HG03558 (cell line): Measurements from ENCODE around the gene DEFB116.
"Not testable (repeated sequence)": the region's sequence is repeated elsewhere in the genome, so short reads cannot be mapped to it uniquely, and the experiment has no call there.

ENCODE experiments used
- ATAC-seq: cut with Tn5 transposase; IDR thresholded peaks from one replicate; pipeline ENCODE4 v1.9.1; 2021; ENCODE audit warnings: moderate number of reproducible peaks; ENCODE audit not compliant: unreplicated experiment; ENCODE audit errors: extremely low read depth

DEFB116 gene, protein sequence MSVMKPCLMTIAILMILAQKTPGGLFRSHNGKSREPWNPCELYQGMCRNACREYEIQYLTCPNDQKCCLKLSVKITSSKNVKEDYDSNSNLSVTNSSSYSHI

DNA sequence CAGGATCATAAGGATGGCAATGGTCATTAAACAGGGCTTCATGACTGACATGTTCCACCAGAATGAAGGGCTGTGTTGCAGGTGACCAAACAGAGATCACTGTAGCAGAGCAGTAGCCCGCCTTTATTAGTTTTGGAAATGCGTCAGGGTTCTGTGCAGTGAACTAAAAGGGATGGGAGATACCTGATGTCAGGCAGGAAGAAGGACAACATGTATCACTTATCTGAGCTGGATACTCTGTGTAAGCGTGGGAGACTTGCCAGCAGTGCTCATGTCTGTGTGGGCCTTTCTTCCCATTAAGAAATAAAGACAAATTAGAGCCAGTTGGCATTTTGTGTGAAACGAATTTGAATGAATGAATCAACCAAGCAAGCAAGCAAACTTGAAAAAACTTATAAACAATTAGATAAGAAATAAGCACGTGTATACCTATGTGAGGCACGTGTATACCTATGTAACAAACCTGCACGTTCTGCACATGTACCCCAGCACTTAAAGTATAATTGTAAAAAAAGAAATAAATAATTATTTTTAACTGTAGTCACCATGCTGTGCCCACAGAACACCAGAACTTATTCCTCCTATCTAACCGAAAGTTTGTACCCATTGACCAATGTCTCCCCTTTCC is at the start of gene DEFB116:
Gene DEFB116, minus strand, starts transcription at position 51 of the 628 bp plus-strand sequence. Its CDS starts 0 bp downstream, at position 51.
- no peak for ATAC-seq

DNA sequence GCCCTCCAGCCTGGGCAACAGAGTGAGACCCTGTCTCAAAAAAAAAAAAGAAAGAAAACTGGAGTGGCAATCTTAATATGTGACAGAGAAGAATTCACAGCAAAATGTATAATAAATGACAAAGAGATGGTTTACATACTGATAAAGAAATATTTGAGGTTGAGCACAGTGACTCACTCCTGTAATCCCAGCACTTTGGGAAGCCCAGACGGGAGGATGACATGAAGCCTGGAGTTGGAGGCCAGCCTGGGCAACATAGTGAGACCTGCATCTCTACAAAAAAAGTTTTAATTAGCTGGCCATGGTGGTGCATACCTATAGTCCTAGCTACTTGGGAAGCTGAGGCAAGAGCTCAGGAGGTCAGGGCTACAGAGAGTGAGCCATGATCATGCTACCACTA is 47.6 kb upstream of the DEFB116 start:
- no peak for ATAC-seq

DNA sequence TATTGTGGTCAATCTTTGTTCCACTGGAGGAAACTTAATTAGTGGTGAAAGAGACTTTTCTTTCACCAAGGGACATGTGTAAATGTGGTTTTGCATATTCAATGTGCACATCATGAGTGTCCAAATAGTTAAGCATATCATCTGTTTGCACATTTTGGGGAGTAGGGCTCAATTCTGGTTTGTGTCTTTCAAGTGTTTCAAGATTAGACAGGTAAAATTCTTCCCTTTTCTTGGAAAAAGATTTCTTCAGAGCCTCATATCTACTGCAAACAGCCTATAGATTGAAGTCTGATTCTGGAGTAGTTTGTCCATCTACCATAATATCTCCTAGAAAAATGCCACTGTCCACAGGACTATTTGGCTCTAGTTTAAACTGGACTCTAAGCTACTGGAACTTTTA is 33.1 kb upstream of the DEFB116 start:
- no peak for ATAC-seq

- no peak for ATAC-seq
These were observed 22.5 kb upstream of the DEFB116 start for GRCh38 chr20:31330893-31331292.

GRCh38 chr20:31322504-31322903 is 14.1 kb upstream of the DEFB116 start:
- ATAC-seq: no peak

DNA sequence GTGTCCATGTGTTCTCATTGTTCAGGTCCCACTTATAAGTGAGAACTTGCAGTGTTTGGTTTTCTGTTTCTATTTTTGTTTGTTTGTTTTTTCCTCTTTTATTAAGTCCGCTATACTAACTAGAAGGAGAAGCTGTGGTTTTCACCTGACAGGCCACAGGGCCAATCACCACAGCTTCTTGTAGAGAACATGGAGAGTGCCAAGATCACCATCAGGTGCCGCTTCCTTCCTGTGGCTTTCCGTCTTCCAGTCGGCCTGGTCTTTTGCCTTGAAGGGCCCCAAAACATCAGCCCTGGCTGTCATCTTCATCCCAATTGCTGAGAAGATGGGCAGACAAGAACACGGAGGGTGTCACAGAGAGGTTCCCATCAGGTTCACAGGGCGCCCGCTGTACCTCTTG is 23.4 kb downstream of the DEFB116 start:
- ATAC-seq: not testable (repeated sequence)

DNA sequence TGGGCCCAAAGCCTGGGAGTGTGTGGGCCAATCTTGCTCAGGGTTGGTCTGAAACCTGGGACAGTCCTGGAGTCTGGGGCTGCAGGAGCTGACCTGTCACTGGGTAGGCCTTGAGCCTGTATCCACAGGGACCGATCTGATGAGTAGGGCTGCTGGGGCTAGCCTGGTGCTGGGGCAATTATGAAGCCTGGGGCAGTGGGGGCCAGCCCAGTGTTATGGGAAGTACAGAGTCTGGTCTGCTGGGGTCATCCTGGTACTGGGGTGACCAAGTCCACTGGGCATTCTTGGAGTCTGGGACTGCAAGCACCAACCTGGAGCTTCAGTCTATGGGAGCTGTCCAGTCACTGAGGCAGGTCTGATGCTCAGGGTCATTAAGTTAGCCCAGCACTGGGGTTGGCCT is 30.2 kb downstream of the DEFB116 start:
- ATAC-seq: no peak

- ATAC-seq: no peak
These were observed 33.9 kb downstream of the DEFB116 start for GRCh38 chr20:31274441-31274840.

DNA sequence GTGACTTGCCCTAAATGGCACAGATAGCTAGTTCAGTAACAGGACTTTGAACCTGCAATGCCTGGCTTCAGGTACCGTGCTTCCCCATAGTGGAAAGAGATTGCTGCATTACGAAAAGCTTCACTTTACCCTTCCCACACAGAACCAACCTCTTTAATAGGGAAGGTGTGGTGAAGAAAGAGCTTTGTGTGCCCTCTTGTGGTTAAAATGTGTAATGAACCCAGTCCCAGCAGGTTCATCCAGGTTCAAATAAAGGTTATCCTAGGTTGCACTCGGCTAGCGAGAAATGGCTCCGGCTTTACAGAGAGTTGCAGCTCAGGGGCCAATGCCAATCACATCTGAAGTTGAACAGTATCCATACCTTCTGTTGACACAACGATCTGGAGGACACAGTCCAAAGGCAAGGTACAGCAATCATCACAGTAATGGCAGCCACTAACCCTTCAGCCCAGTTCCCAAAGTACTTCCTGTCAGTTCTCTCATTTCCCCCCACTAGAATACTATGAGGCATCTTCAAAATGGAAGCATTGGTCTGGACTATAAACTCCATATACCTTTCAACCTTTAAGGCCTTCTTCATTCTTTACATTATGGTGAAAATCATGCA is 48.0 kb downstream of the DEFB116 start:
- no peak for ATAC-seq

- ATAC-seq: no peak
These were observed 51.0 kb downstream of the DEFB116 start, which contains the start of gene DEFB115 for GRCh38 chr20:31257364-31257763. Gene DEFB115, plus strand, starts transcription at chr20:31257664. Its CDS starts 0 bp downstream, at chr20:31257664.

- ATAC-seq: no peak
These were observed 51.4 kb downstream of the DEFB116 start for GRCh38 chr20:31256959-31257358.
